RPMI8226 (cell line): Measurements from ENCODE around the gene QRFP.

ENCODE experiments used
- DNase-seq: peaks from one replicate; pipeline ENCODE4 v3.0.0-alpha.2; 2015

Gene QRFP

DNA sequence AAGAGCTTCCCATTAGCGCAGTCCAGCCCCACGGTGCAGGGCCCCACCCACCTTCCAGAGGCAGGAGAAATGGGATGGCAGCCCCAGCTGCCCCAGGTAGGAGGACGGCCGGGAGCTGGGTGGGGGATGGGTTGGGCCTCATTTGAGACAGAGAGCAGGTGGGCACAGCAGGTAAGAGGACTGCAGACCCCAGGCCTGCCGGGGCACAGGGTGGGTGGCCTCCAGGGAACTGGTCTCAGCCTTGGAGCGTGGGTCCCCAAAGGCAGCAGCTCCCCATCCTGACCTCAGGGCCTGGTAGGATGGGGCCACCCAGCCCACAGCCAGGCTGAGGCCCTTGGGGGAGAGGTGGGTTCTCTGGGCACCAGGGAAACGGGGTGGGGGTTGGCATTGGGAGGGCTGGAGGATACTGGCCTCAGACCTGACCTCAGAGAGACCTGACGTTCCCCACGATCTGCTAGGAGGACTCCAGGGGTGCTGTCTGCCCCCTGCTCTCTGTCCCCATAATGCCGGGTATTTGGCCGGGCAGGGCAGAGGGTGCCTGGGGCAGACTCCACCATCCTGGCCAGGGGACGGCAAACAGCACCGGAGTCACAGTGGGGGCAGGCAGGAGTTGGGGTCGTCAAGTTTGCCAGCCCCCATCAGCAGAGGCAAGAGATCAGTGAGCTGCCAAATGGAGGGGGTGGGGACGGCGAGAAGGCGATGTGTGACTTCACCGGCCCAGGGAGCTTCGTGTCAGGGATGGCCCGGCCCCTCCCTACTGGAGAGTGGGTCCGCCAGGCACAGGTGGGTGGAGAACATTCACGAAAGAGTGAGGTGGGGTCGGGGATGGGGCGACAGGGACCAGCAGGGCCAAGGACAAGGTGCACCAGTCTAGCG, 6.8 kb upstream of the QRFP start:
- DNase-seq: no peak

DNA sequence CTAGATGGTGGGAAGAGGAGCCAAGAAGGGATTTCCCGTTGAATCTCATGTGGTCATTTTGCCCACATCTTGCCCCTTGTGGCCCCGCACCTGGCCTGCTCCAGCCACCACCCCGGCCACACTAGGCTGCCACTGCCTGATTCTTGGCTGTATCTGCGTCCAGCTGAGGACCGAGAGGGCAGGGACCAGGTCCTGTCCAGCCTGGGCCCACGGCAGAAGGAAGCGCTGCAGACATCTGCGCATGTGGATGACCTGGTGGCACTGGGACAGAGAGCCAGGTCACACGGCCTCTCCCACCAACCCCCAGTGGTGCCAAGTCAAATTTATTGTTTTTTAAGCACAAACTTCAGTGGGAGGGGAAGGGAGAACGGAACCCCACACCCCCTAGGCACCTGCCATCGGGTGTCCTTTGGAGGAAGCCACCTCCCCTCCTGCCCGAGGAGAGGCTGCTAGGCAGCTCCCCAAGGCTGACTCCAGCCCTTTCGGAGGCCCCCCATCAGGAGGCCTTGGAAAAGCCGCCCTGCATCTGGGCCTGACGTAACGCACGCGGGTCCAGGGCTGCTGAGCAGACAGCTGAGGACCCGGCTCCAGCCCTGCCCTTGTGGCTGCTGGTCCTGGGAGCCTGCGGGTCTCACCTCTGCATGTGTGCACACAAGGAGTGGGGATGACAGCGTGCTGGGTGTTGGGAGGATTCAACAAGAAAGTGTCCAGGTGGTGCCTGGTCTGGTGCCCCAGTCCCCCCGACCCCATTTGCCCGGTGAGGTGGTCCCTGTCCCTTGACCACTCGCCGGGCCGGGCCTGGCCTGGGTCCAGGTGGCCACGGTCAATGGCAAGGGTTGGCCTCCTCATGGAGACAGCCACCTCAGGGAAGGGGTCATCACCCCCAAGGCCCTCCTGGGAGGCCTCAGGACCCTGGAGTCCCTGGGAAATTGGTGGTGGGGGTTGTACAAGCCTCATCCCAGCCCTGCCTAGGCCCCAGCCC, 5.9 kb upstream of the QRFP start:
- DNase-seq: no peak

DNA sequence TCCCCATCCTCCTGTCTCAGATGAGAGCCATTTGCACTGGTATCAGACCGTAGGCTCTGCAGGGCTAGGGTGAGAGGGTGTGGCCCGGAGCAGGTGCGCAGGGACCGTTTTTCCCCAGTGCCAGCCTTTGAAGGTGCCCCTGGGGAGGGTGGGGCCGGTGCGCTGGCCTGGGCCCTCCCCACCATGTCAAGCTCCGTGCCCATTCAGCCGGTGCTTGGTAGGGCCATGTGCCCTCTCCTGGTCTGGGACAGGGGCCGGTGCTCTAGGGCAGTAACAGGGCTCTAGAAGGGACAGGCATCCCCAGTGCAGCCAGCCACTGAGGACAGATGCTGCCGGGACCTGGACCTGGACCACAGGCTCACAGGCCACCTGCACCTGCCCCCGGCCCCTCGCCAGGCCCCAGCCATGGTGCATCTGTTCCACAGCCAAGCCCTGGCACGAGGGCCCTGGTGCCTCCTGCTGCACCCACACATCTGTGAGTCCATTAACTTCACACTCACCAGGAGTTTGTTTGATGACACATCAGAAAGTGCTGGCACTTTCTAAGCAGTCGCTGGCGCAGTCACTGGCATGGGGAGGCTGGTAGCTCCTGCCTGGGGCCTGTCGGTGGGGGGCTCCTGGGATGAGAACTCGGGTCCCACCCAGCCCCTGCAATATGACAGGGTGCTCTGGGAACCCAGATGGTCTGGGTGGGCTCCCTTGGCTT, 5.0 kb upstream of the QRFP start:
- peak; percentile 90 for DNase-seq

DNA sequence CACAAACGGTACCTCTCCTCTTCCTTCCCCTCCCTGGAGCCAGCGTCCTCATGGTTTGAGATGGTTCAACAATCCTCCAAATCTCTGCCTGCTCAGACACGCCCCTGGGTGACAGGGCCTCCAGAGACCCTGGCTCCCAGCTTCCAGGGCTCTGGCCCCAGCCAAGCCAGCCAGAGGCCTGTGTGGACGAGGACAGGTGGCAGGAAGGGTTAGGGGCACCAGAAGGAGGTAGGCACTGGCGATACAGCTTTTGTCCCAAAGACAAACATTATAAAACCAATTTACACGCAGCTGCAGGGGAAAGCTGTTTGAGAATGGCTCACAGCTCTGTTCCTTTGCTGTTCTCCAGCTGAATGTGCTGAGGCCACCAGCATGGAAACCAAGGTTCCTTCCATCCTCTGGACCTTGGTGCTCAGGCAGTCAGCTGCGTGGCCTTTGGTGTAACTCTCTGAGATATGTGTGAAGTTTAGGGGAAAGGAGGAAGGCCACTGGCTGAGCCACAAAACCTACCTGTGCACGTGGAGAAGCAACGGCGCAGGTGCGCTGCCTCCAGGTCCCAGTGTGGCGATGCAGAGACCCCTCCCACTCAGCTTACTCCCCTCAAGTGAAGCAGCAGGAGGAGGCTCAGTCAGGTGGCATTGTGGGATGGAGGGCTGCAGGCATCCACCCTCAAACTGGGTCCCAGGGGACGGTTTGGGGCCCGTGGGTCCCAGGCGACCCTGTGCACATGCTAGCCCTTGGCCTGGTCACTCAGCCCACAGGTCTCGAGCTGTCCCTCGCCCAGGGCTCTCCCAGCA, 4.3 kb upstream of the QRFP start:
- no peak for DNase-seq

DNA sequence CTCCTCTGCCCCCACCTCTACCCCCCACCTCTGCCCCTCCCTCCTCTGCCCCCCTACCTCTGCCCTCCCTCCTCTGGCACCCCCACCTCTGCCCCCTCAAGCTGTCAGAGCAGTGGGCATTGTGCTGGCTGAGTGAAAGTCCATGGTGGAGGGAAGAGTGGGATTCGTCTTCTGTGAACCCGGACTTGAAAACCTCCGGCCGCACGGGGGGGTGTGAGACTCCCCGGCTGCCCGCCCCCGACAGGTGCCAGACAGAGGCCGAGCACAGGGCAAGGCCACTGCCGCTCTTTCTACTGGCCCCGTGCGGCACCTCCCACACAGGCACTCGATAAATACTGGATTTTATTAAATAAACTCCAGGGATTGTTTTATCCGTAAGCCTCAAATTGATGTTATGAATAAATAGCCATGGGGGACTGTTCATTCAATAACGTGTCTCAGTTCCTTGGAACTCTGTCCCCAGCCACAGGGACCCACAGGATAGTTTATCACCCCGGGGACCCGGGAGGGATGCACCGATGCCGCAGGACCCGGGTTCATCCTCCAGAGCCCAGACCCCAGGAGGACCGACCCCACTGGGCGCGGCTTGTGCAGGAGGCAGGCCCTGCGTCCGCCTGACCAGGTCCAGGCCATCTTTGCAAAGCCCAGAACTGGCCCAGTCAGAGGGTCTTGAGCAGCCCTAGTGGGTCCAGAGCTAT, 2.6 kb upstream of the QRFP start:
- DNase-seq: no peak

DNA sequence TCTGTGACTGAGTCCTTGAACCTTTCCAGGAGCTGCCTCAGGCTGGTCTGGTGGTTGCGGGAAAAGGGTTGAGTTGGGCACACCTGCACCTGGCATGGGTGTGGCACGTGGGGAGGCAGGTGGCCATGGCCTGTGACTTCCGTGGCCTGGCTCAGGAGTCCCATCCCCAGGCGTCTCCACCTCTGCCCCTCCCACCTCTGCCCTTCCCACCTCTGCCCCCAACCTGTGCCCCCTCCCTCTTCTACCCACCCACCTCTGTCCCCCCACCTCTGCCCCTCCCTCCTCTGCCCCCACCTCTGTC, 1.9 kb upstream of the QRFP start:
- peak; percentile 80 for DNase-seq

DNA sequence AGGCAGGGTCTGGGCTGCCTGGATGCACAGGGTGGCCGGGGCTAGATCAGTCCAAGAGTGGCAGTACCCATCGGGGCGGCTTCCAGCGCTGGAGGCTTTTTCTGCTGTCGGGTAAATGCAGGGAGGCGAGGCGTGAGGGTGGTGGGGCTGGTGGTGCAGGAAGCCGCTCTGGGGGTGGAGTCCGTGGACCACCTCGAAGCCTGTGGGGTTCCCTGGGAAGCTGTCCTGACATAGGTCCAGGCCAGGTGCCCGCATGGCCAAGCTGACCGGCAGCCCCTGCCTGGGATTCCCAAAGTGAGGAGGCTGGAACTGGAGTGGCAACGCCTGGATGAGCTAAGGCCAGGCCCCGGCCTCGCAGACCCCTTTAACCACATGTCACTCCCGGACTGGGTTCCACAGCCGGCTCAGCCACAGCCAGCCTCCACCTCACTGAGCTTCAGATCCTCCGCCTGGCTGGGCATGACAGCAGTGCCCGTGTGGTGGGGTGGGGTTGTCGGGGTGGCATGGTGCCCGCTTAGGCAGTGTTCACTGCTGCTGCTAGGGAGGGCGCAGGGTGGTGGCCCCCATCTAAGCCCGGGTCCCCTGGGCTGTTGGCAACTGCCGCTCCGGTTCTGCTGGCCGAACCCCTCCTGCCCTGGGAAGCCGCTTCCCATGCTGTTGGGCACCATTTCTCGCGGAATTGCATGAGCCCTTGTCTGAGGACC, 1.4 kb upstream of the QRFP start:
- peak; percentile 51 for DNase-seq

DNA sequence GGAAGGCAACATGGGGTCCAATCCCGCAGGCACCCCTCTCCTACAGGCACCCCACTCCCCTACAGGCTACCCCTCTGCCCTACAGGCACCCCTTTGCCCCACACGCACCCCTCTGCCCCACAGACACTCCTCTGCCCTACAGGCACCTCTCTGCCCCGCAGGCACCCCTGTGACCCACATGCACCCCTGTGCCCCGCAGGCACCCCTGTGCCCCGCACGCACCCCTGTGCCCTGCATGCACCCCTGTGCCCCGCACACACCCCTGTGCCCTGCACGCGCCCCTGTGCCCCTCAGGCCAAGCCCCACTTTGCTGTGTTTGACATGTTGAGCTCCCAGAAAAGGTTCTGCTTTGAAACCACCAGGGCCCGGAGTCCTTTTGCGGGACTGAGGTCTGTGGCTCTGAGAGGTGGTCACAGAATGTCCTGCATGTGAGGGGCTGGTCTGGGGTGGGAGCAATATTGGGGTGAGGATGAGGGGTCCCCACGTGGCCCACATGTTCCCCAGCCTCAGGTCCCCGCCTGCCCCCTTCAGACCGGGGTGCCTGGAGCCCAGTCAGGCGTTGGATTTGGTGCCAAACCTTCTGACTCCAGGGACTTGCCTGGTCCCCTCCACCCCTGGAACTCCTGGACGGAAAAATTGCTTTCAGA, 616 bp upstream of the QRFP start:
- DNase-seq: no peak

DNA sequence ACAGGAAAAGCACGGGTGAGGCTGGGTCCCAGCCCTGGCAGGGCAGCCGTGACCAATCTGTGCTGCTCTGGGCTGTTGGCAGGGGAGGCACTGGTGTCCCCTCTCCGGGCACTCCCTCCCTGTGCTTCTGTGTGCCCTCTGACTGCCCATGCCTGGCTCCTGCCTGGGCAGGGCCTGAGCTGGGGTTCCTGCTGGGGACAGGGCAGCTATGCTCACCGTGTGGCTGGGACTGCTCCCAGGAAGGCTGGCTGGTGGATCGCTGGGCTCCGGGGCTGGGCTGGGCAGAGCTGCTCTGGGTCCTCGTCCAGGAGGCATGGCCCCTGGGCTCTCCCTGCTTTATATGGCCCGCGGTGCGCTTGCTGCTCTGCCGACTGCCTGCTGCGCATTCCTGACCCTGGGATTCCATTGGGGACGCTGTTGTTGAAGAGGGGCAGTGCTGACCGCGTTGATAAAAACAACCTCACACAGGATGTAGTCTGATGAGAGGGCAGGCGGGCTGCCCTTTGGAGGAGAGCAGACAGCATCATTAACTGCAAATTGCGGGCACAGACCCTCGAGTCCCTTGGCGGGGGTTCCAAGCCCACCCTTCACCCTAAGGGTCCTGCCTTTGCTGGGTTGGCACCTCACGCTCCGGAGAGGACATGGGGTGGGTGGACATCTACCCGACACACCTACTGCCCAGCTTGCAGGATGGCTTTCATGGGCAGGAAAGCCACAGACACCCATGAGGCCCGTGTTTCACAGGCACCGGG, 955 bp downstream of the QRFP start:
- no peak for DNase-seq

DNA sequence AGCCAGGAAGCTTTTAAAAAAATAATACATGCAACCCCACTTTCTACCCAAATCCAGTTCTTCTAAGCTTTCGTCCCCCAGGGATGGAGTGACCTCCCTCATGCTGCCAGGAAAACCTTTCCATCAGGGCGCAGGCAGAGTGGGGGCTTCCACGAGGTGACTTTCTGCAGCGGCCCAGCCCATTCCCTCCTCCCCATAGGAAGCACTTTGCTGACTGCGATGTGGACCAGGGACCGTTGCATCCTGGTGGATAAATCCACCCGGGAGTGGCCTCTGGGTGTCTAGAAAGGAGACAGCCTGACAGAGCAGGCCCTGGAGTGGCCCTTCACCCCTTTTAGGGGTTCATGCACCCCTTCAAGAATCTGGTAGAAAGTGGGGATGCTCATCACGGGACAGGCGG, 1.6 kb downstream of the QRFP start:
- no peak for DNase-seq

DNA sequence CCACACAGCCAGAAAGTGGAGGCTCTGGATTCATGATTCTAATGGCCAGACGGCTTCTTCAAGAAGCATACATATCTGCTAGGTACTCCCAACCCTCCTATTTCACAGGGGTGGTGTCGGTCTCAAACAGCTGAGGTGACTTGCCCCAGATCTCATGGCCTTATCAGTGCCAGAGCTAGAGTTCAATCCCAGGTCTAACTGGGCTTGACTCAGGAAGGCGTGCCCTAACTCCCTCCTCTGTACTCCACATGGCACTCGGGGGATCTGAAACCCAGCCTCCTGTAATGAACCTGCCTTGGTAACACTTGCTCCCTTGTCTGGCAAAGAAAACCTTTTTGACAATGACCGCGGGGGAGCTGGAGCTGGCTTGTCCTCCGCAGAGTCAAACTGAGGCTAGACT, 2.1 kb downstream of the QRFP start:
- no peak for DNase-seq

DNA sequence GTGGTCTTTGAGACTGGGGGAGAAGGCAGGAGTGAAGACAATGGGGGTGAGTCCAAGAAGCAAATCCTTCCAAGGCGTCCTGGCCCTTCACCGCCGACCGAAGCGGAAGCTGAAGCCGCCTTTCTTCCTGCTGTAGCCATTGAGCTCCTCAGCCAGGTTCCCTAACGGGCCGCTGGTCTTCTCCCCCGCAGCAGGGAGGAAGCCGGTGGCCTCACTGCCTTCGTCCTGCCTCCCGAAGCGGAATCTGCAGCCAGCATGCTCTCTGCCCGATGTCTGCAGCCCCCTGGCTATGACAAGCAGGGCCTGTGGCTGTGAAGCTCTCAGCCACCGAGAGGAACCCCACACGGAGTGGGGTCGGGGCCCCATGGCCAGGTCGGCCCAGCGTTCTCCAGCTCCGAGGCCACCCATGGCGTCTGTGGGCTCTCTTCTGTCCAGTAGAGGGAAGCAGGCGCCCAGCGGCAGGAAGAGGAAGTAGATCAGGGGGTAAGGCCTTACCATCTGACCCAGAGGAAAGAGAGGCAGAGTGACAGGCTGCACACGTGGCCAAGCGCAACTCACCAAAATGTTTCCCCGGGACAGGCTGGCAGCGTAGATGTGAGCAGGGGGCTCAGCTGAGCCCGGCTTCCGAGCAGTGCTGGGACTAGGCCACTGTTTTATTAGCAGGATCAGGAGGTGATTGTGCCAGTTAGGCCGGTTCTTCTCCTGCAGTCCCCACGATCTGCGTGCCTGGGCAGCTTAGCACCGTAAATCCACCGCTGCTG, 3.1 kb downstream of the QRFP start:
- DNase-seq: no peak

DNA sequence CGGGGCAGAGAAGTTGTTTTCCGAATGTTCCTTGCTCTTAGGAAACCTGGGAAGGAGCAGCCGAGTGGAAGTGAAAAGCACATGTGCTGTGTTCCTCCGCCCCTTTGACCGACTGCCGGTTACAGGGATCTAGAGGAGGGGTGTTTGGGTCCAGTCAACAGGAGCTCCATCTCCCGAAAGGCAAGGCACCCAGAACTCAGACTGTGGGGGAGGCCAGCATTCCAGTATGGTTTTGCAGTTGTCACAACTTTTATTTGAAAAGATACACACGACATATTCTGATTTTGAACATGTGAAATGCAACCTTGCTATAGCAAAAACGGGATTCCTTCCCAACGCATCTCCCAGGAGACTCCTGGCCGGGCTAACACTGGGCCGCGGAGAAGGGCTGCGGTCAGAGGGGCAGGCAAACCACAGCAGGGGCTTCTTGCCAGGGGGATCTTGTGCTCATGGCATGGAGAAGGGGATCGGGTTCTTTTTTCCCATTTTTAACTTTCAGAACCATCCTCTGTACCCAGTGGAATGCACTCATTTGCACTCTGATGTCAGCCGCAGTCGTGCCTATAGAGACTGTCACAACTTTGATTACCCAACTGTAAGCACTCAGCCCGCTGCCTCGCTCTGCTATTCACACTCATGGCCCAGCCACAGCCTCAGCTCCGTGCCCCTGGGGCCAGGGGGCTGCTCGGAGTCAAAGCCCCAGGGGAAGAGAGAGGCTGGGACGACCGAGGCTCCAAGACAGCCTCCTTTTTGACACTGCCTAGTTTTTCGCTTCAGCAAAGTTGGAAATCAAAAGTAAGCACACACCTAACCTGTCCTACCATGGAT, 3.9 kb downstream of the QRFP start:
- DNase-seq: no peak

DNA sequence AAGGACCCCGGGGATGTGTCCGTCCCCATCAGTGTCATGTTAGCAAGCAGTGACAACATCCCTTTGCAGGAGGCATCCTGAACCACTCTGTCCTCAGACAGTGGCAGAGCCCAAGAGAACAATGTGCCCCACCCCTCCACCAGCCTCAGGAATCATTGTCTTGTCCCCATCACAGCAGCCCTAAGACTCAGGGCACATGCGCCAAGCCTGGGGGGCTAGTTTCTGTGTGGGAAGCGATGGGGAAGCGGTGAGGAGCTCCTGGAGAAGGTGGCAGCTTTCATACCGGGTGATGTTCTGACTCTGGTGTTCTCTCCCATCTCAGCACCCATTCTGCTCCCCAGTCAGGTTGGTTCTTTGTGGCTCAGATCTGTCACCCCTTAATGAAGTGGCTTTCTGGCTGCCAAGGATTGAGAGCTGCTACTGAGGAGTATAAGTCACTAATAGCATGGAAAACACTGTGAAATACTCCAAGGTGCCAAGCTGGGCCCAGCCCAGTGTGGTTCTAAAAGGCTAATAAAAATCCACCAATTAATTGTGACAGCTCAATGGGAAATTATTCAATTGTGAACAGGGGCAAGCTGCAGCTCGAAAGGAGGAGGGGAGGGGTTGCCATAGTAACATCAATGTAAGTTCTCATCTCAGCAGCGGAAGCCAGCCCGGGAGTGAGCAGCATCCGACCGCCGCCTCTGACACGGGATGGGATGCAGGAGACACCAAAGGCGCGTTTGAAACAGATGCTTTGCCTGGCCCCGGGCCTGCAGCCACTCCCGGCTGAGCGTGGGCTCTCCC, 4.7 kb downstream of the QRFP start:
- DNase-seq: no peak

DNA sequence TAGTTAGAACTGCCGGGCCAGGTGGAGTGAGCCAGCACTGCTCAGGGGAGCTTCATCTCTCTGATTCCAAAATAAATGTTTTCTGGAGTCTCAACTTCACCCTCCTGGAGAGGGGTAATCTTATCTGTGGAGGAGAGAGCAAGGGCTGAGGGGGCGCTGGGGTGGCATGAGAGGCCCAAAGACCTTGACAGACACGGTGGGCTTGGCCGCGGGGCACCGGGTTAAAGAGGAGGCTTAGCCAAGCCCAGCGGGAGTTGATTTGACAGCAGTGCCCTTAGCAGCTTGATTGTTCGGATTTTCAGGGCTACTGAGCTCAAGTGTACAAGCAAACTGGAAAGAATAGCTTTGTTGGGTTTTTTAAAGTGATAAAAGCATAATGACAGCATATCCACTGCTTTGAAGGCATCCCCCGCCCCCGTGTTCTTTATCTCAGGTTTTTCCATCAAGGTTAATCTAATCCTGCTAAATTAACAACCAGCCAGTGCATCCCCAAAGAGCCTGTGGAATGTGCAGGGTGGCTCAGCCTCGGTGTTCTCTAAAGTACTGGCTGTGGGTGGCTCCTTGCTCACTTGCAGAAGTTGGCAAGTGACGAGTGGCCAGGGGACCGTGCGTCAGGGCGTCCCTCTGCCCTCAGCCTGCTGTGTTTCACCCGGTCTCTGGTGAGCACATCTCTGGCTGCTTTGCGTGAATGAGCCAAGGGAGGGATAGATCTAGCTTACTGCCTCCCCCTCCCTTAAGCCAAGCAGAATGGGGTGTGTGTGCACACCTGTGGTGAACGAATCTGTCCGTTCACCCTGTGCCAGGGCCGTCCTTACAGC, 5.5 kb downstream of the QRFP start:
- no peak for DNase-seq

DNA sequence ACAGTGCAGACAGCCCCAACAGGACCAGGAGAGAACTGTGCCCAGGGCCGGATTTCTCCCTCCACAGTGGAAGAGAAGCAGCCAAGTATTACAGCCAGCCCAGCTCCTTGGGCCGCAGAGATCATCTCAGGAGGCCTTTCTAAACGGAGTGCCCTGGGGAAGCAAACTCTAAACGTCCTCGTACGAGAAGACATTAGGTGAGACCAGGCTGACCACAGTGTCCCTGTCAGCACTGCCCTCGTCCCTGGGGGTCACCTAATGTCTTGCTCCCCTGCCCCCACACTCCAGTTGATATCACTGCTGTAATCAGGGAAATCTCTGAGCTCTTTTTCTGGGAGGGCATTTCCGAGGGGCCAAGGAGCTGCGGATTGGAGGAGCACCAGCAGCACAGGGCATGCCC, 6.5 kb downstream of the QRFP start:
- no peak for DNase-seq
